ENCODE measurements around the gene SLC18B1.

Gene SLC18B1

GRCh38 chr6:132814716-132815570 is 16.5 kb upstream of the SLC18B1 start:
- Histone ChIP-seq H3K36me3 (ENCODE audit: insufficient read depth, low read length) (peaks cover 45% of the 10 kb centered on the region), H3K4me3 (ENCODE audit: low read length) (peak overlapping the region; percentile 68), H2AFZ (ENCODE audit: low read depth, low read length) (no peak overlapping the region), H3K27me3 (ENCODE audit: insufficient read depth, low read length) (no peaks in the 10 kb centered on the region), H3K9me3 (ENCODE audit: low read length) (no peaks in the 10 kb centered on the region), H3K4me1 (ENCODE audit: insufficient read depth, low read length) (peaks cover 20% of the 10 kb centered on the region)

- Histone ChIP-seq H2AFZ (ENCODE audit: low read depth, low read length) (peak overlapping the region; percentile 48), H3K36me3 (ENCODE audit: insufficient read depth, low read length) (peaks cover 29% of the 10 kb centered on the region), H3K4me1 (ENCODE audit: insufficient read depth, low read length) (peaks cover 20% of the 10 kb centered on the region), H3K9me3 (ENCODE audit: low read length) (no peaks in the 10 kb centered on the region), H3K27me3 (ENCODE audit: insufficient read depth, low read length) (no peaks in the 10 kb centered on the region), H3K4me3 (ENCODE audit: low read length) (peak overlapping the region; percentile 68)
Observed at GRCh38 chr6:132813173-132813856, 14.9 kb upstream of the SLC18B1 start.

- H2AFZ ChIP-seq (ENCODE audit: low read depth, low read length) = peak overlapping the region; percentile 48
- peaks cover 20% of the 10 kb centered on the region for H3K4me1 ChIP-seq (ENCODE audit: insufficient read depth, low read length)
- H3K4me3 ChIP-seq (ENCODE audit: low read length) = no peak overlapping the region
- H3K36me3 ChIP-seq (ENCODE audit: insufficient read depth, low read length) = peaks cover 24% of the 10 kb centered on the region
- H3K9me3 ChIP-seq (ENCODE audit: low read length) = no peaks in the 10 kb centered on the region
- no peaks in the 10 kb centered on the region for H3K27me3 ChIP-seq (ENCODE audit: insufficient read depth, low read length)
Observed at GRCh38 chr6:132812756-132813172, 14.3 kb upstream of the SLC18B1 start.

- Histone ChIP-seq H3K4me3 (ENCODE audit: low read length) (no peak overlapping the region), H3K36me3 (ENCODE audit: insufficient read depth, low read length) (peaks cover 19% of the 10 kb centered on the region), H2AFZ (ENCODE audit: low read depth, low read length) (peak overlapping the region; percentile 48), H3K4me1 (ENCODE audit: insufficient read depth, low read length) (peaks cover 20% of the 10 kb centered on the region), H3K9me3 (ENCODE audit: low read length) (no peaks in the 10 kb centered on the region), H3K27me3 (ENCODE audit: insufficient read depth, low read length) (no peaks in the 10 kb centered on the region)
Observed at GRCh38 chr6:132812255-132812732, 13.9 kb upstream of the SLC18B1 start.

GRCh38 chr6:132811276-132811675 is 12.8 kb upstream of the SLC18B1 start:
- Histone ChIP-seq H3K9me3 (ENCODE audit: low read length) (no peaks in the 10 kb centered on the region), H3K36me3 (ENCODE audit: insufficient read depth, low read length) (peaks cover 9% of the 10 kb centered on the region), H2AFZ (ENCODE audit: low read depth, low read length) (no peak overlapping the region), H3K4me3 (ENCODE audit: low read length) (no peak overlapping the region), H3K27me3 (ENCODE audit: insufficient read depth, low read length) (no peaks in the 10 kb centered on the region), H3K4me1 (ENCODE audit: insufficient read depth, low read length) (peaks cover 15% of the 10 kb centered on the region)

GRCh38 chr6:132805548-132805947 is 7.1 kb upstream of the SLC18B1 start:
- H3K9me3 ChIP-seq (ENCODE audit: low read length) = no peaks in the 10 kb centered on the region
- no peaks in the 10 kb centered on the region for H3K27me3 ChIP-seq (ENCODE audit: insufficient read depth, low read length)
- H2AFZ ChIP-seq (ENCODE audit: low read depth, low read length) = no peak overlapping the region
- no peaks in the 10 kb centered on the region for H3K4me1 ChIP-seq (ENCODE audit: insufficient read depth, low read length)
- H3K36me3 ChIP-seq (ENCODE audit: insufficient read depth, low read length) = no peaks in the 10 kb centered on the region
- no peak overlapping the region for H3K4me3 ChIP-seq (ENCODE audit: low read length)

GRCh38 chr6:132804251-132804650 is 5.8 kb upstream of the SLC18B1 start:
- H2AFZ ChIP-seq (ENCODE audit: low read depth, low read length) = no peak overlapping the region
- H3K4me1 ChIP-seq (ENCODE audit: insufficient read depth, low read length) = no peaks in the 10 kb centered on the region
- H3K4me3 ChIP-seq (ENCODE audit: low read length) = no peak overlapping the region
- H3K9me3 ChIP-seq (ENCODE audit: low read length) = no peaks in the 10 kb centered on the region
- no peaks in the 10 kb centered on the region for H3K27me3 ChIP-seq (ENCODE audit: insufficient read depth, low read length)
- H3K36me3 ChIP-seq (ENCODE audit: insufficient read depth, low read length) = no peaks in the 10 kb centered on the region

GRCh38 chr6:132800656-132801055 is 2.2 kb upstream of the SLC18B1 start:
- no peak overlapping the region for H3K4me3 ChIP-seq (ENCODE audit: low read length)
- no peaks in the 10 kb centered on the region for H3K27me3 ChIP-seq (ENCODE audit: insufficient read depth, low read length)
- peaks cover 4% of the 10 kb centered on the region for H3K4me1 ChIP-seq (ENCODE audit: insufficient read depth, low read length)
- H2AFZ ChIP-seq (ENCODE audit: low read depth, low read length) = no peak overlapping the region
- H3K9me3 ChIP-seq (ENCODE audit: low read length) = no peaks in the 10 kb centered on the region
- no peaks in the 10 kb centered on the region for H3K36me3 ChIP-seq (ENCODE audit: insufficient read depth, low read length)

- H3K4me3 ChIP-seq (ENCODE audit: low read length) = peak overlapping the region; percentile 67
- H3K4me1 ChIP-seq (ENCODE audit: insufficient read depth, low read length) = peaks cover 4% of the 10 kb centered on the region
- no peaks in the 10 kb centered on the region for H3K36me3 ChIP-seq (ENCODE audit: insufficient read depth, low read length)
- H3K9me3 ChIP-seq (ENCODE audit: low read length) = no peaks in the 10 kb centered on the region
- H3K27me3 ChIP-seq (ENCODE audit: insufficient read depth, low read length) = no peaks in the 10 kb centered on the region
- peak overlapping the region; percentile 100 for H2AFZ ChIP-seq (ENCODE audit: low read depth, low read length)
Observed at GRCh38 chr6:132798869-132799538, 567 bp upstream of the SLC18B1 start.

GRCh38 chr6:132795461-132795860 is 3.0 kb downstream of the SLC18B1 start:
- Histone ChIP-seq H3K4me3 (ENCODE audit: low read length) (no peak overlapping the region), H3K4me1 (ENCODE audit: insufficient read depth, low read length) (peaks cover 4% of the 10 kb centered on the region), H3K27me3 (ENCODE audit: insufficient read depth, low read length) (no peaks in the 10 kb centered on the region), H3K36me3 (ENCODE audit: insufficient read depth, low read length) (no peaks in the 10 kb centered on the region), H3K9me3 (ENCODE audit: low read length) (no peaks in the 10 kb centered on the region), H2AFZ (ENCODE audit: low read depth, low read length) (no peak overlapping the region)

- Histone ChIP-seq H3K4me3 (ENCODE audit: low read length) (no peak overlapping the region), H3K36me3 (ENCODE audit: insufficient read depth, low read length) (no peaks in the 10 kb centered on the region), H3K9me3 (ENCODE audit: low read length) (no peaks in the 10 kb centered on the region), H3K4me1 (ENCODE audit: insufficient read depth, low read length) (no peaks in the 10 kb centered on the region), H2AFZ (ENCODE audit: low read depth, low read length) (no peak overlapping the region), H3K27me3 (ENCODE audit: insufficient read depth, low read length) (no peaks in the 10 kb centered on the region)
Observed at GRCh38 chr6:132792510-132792909, 5.9 kb downstream of the SLC18B1 start.

- Histone ChIP-seq H3K4me3 (ENCODE audit: low read length) (no peak overlapping the region), H3K27me3 (ENCODE audit: insufficient read depth, low read length) (no peaks in the 10 kb centered on the region), H3K36me3 (ENCODE audit: insufficient read depth, low read length) (no peaks in the 10 kb centered on the region), H3K4me1 (ENCODE audit: insufficient read depth, low read length) (no peaks in the 10 kb centered on the region), H3K9me3 (ENCODE audit: low read length) (no peaks in the 10 kb centered on the region), H2AFZ (ENCODE audit: low read depth, low read length) (no peak overlapping the region)
Observed at GRCh38 chr6:132790450-132790849, 8.0 kb downstream of the SLC18B1 start.

GRCh38 chr6:132789396-132789776 is 9.1 kb downstream of the SLC18B1 start:
- Histone ChIP-seq H3K9me3 (ENCODE audit: low read length) (no peaks in the 10 kb centered on the region), H2AFZ (ENCODE audit: low read depth, low read length) (no peak overlapping the region), H3K27me3 (ENCODE audit: insufficient read depth, low read length) (no peaks in the 10 kb centered on the region), H3K4me3 (ENCODE audit: low read length) (no peak overlapping the region), H3K36me3 (ENCODE audit: insufficient read depth, low read length) (no peaks in the 10 kb centered on the region), H3K4me1 (ENCODE audit: insufficient read depth, low read length) (no peaks in the 10 kb centered on the region)
